HG03066 (cell line): ENCODE measurements around the gene CIAO2A.

Experiments used
- ATAC-seq: cut with Tn5 transposase; IDR thresholded peaks from one replicate; pipeline ENCODE4 v1.9.1; 2021; ENCODE audit warnings: low read depth; ENCODE audit not compliant: unreplicated experiment

The CIAO2A gene

DNA sequence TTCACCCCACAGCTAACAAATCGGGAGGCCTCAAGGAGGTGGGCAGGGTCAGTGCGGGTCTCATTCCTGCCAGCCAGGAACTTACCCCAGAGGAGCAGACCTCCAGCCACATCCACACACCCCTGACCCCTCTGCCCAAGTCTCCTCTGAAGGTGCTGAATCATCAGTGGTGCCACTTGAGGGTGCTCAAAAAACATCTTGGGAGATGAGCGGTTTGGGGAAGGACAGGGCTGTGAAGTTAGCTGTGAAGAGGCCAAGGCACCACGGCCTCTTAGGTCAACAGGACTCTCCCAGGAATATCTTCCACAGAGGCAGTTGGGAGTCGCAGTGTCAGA lies 48.6 kb downstream of the CIAO2A start:
- ATAC-seq: no peak

DNA sequence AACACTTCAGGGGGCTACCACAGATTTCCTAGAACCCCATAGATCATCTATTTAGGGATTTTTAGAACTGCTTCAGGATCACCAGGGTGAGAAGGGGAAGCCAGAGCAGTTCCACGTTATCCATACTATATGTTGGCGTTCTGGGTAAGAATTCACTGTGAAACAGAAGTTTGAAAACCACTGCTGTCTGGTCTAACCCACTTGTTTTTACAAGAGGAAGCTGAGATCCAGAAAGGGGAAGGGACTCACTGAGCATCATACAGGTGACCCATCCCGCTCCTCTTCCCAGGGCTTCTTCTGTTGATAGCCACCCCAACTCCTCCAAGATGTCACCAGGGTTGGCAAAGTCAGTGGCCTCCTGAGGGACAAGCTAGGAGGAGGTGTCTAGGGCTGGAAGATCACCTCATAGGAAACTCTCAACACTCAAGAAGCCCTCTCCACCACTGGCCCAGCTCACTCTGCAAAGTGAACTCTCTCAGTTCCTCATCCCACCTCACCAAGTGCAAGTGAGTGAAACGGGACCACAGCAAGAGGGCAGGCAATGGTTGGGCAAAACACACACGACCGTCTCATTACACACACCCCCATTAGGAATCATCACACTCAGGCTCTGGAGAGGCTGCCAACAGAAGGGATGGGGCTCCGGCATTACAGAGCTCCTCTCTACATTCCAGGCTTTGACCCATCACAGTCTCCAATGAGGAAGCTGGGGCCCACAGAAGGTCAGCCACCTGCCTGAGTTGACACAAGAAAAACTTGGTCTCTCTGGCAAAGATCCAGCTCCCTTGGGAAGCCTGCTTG lies 49.1 kb downstream of the CIAO2A start:
- no peak for ATAC-seq

DNA sequence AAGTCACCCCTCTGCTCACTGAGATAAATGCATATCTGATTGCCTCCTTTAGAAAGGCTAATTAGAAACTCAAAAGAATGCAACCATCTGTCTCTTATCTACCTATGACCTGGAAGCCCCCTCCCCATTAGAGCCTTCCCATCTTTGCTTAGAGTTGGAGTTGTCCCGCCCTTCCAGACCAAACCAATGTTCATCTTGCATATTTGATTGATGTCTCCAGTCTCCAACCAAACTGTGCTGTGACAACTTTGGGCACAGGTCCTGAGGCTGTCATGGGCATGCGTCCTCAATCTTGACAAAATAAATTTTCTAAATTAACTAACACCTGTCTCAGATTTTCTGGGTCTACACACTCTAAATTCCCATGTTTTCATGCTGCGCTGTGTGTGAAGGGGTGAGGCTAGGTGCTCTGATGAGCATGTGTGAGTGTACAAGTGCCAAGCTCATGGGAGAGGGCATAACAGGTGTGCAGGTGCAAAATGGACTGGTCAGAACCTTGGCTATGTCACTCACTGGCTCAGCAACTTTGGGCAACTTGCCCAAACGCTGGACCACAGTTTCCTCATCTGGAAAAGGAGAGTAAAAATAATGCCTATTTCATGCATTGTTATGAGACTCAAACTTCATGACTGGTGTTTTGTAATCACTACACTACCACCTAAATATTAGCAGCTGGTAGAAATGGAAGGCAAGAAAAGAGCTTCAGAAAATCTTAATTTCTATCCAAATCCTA lies 54.6 kb downstream of the CIAO2A start:
- no peak for ATAC-seq

DNA sequence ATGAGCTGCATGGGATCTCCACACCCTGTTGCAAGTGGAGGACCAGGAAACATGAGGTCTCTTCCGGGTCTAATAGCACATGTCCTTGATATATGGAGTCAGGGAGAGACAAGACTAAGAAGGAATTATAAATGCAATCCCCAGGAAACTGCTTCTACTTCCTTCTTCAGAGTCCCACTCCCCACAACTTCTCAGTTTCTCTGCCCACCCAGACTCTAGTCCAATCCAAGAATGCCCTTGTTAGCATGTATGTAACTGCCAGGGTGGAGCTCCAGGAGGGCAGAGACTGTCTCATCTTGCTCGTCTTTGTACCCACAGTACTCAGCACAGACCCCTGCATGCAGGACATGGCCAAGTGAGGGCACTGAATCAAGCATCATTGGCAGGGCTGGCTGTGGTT lies 55.7 kb downstream of the CIAO2A start:
- no peak for ATAC-seq

DNA sequence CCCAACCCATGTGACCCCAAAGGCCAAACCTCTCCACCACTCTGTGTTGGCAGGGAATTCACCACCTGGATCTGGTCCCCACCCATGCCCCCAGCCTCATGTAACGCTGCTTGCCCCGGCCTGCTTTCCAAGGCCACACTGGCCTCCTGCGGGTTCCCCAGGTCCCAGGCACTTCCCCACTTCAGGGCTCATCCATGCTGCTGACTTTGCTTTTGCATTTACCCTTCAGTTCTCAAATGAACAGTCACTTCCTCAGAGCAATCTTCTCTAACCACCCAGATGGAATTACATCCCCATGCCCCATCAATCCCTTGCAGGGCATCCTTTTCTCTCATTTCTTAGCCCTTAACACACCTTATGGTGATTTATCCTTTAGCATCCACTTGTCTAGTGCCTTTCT lies 56.5 kb downstream of the CIAO2A start:
- no peak for ATAC-seq

DNA sequence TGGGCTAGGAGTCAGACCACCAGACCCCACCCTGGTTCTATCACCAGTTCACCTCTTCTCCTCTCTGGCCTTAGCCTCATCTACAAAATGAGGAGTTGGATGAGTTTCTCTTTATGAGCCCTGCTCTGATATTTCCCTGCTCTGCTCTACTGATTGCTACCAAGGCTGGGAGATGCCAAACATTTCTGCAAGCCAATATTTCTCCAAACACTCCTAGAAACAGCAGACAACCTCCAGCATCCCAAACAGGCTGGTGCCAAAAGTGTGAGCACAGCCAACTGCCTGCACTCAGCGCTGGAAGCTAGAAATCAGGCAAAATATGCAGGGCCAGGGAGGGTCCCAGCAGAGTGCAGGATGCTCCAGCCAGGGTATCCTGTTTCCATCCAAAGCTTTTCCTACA lies 58.1 kb downstream of the CIAO2A start:
- ATAC-seq: no peak

DNA sequence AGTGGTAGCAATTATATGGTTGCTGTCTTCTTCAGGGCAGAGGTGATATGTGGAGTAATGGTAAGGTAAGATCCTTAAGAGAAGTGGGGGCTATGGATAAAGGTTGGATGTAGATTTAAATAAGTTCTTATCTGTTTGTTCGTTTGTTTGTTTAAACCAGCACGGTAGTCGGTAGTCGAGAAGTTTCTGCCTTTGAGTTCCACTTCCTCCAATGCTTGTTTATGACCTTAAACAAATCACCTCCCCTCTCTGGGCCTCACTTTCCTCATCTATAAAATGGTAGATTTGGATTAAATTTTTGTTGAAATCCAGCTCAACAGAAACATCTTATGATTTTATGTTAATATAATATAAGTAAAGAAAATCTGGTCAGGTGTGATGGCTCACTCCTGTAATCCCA lies 59.1 kb downstream of the CIAO2A start:
- no peak for ATAC-seq

DNA sequence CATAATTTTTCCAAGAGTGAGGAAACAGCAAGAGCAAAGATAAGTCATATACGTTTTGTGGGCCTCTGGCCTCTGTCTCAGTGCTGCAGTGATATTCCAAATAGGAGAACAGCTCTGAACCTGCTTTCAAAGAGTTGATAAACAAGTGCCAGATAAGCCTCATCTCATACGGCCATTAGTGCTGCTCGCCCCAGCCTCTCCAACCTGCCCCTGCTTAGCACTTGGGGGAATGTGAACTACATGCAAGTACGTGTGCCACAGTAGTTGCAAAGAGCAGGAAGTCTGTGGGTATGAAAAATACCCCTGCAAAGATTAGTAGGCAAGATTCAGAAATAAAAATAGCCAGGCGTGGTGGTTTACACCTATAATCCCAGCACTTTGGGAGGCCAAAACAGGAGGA lies 61.3 kb downstream of the CIAO2A start:
- no peak for ATAC-seq

DNA sequence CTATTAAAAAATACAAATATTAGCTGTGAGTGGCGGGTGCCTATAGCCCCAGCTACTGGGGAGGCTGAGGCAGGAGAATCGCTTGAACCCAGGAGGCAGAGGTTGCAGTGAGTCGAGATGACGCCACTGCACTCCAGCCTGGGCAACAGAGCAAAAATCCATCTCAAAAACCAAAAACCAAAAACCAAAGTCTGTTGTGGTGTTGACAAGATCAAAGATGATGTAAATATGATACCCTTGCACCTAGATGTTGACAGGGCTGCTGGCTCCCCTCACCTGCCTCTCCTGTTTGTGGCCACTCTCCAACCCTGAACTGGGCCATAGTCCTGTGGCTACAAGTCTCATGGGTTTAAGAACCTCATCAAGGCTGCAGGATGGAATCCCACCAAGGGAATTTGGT lies 63.5 kb downstream of the CIAO2A start:
- no peak for ATAC-seq

DNA sequence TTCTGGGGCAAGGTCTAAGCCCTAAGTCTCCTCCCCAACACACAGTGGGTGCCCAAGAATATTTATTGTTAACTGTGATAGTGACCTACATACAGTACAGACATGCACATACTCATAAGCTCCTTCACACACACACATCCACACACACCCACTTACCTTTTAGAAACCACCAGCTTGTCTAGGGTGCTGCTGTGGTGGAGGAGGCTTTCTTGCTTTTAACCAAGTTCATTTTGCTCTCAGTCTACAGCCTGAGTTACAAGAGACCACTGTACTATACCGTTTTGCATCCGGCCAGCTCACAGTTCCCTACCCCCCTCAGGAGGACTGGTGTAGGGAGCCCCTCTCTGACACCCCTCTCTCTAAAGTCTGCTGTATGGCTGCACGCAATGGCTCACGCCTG lies 64.0 kb downstream of the CIAO2A start:
- no peak for ATAC-seq

DNA sequence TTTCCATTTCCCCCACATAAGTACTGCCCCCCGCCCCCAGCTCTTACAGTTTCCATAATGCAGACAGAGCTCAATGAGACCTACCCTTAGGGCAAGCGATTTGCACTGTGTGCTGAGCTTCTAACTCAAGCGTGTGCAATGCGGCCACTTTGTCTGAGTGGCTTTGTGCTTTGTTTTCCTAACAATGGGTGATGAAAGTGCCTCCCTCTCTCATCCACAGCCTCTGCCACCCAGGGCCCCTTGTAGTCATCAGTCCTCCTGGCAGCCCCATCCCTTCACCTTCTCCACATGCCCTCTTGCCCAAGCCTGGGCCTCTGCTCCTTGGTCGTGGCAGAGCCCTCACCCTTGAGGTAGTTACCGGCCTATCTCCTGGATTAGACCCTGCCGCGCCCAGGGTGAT lies 64.5 kb downstream of the CIAO2A start:
- ATAC-seq: no peak

DNA sequence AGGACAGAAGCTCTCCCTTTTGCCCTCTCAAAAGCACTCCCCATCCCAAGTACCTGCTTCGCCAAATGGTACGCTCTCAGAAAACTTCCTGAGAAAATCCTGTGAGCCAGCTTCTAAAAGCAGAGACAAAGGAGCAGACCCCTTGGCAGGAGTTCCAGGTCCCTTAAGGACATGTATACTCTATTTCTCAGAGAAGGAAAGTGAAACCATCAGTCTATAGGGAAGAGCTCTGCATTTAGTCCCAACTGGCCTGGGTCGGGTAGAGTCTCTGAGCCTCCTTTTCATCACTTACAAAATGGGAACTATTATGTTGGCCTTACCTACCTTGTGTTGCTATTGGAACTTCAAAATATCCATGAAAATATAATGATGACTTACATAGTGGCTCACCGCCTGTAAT lies 67.0 kb downstream of the CIAO2A start:
- no peak for ATAC-seq

DNA sequence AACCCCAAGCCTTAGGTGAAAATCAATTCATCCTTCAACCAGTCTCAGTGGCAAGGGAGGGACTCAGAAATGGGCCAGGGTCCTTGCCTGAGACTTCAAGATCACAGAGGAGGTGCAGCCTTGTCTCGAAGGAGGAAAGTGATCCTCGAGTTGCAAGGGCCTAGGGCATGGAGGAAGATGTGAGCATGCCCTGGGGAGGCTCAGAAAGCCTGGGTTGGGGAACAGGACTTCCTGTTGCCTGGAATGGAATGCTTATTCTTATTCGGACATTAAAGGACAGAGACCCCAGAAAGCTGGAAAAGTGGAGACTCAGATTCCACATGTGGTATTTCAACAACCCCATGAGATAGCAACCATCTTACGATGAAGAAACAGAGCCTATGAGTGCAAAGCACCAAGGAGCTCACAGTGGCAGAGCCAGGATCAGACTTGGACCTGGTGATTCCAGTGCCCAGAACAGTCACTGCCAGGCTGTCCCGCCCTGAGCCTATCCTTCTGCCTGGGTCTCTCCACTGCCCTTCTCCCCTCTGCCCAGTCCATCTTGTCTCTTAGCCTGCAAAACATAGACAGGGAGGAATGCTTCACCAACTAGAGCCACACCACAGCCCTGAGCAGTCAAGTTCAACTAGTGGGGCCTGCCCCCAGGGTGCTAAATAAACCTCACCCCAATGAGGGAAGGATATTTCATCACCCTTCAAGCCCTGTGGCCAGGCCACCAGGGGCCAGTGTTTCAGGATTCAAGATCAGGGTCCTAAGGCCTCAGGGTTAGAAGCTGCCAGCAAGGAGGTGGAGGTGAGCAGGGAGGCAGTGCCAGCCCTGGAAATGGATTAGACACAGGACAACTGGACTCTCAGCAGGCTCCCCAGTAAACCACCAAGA lies 69.2 kb downstream of the CIAO2A start:
- ATAC-seq: no peak

DNA sequence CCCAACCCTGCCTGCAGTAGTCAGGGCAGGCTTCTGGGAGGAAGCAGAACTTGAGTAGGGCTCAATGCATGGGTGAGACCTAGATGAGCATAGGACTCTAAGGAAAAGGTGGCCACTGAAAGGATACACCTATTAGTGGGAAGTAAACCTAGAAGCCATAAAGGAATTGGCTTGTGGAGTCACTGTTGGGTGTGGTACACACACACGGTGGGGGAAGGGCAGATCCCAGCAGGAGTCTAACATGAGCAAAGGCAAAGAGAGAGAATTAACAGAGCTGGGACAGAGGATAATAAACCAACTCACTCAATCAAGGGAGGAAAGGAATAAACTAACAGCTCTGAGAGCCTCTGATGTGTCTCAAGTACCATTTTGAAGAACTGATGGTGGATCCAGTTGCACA lies 70.4 kb downstream of the CIAO2A start:
- ATAC-seq: no peak

DNA sequence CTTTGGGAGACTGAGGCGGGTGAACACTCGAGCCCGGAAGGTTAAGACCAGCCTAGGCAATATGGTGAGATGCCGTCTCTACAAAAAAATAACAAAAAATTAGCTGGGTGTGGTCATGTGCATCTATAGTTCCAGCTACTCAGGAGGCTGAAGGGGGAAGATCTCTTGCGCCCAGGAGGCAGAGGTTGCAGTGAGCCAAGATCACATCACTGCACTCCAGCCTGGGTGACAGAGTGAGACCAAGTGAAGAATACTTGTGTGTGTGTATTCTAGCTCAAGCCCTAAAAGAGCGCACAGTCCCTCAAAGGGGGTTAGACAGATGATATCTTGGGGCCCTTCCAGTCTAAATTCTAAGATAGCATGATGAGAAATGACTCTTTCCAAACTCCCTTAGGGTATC lies 71.1 kb downstream of the CIAO2A start:
- no peak for ATAC-seq
